AG09309 (cell line): ENCODE measurements around the gene CDON.
"Not testable (repeated sequence)": the region's sequence is repeated elsewhere in the genome, so short reads cannot be mapped to it uniquely, and the experiment has no call there.

Experiments
- DNase-seq: peaks from one replicate; pipeline ENCODE4 v3.0.0-alpha.2; 2010; ENCODE audit warnings: low read depth
- H3K4me3 ChIP-seq: 2 replicates; pipeline ENCODE4 v1.5.1; 2011; ENCODE audit warnings: mild to moderate bottlenecking, low read depth, low read length, moderate library complexity; ENCODE audit not compliant: control insufficient read depth
- TF ChIP-seq, protein P1 (sequence below): IDR thresholded peaks from 2 replicates; pipeline ENCODE4 v1.5.1; 2011; ENCODE audit warnings: mild to moderate bottlenecking, low read depth, low read length, inconsistent platforms; ENCODE audit not compliant: insufficient read depth, control insufficient read depth; ENCODE audit errors: missing control alignments

Gene CDON

DNA sequence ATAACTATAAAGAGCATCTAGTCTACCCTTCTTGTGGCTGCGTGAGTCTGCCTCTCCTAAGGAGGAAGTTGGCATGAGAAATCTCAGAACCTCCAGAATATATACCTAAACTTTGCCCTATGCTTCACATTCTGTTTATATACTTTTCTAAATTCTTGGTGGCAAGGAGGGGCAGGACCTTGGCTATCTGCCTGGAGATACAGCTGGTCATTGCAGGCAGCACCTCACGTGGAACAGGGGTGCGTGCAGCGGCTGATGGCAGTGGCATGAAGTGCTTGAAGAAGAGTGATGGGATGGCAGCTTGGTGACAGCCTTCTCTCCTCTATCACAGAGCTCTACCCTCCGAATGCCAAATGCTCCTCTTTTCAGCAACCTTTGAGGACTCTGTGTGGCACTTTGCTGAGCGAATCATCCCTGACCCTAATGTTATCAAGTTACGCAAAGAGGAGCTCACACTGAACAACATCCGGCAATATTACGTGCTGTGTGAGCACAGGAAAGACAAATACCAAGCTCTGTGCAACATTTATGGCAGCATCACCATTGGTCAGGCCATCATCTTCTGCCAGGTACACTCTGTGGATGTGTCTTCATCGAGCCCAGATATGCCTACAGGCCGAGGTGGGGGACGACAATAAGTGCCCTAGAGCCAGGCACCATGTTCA is 145.9 kb downstream of the CDON start:
- TF ChIP-seq, protein P1, sequence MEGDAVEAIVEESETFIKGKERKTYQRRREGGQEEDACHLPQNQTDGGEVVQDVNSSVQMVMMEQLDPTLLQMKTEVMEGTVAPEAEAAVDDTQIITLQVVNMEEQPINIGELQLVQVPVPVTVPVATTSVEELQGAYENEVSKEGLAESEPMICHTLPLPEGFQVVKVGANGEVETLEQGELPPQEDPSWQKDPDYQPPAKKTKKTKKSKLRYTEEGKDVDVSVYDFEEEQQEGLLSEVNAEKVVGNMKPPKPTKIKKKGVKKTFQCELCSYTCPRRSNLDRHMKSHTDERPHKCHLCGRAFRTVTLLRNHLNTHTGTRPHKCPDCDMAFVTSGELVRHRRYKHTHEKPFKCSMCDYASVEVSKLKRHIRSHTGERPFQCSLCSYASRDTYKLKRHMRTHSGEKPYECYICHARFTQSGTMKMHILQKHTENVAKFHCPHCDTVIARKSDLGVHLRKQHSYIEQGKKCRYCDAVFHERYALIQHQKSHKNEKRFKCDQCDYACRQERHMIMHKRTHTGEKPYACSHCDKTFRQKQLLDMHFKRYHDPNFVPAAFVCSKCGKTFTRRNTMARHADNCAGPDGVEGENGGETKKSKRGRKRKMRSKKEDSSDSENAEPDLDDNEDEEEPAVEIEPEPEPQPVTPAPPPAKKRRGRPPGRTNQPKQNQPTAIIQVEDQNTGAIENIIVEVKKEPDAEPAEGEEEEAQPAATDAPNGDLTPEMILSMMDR: no peak
- DNase-seq: no peak
- no peak overlapping the region for H3K4me3 ChIP-seq

DNA sequence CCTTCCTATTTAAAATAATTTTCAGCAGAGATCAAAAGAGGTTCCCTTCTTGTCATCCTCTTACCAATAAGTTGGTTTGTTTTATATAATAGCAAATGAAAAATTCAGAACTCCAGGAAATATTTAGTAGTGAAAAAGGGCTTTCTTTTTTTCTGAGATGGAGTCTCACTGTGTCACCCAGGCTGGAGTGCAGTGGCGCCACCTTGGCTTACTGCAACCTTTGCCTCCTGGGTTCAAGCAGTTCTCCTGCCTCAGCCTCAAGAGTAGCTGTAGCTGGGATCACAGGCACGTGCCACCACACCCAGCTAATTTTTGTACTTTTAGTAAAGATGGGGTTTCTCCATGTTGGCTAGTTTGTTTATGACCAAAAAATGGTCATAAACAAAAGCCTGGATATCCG is 148.1 kb downstream of the CDON start:
- DNase-seq, H3K4me3 ChIP-seq: not testable (repeated sequence)

DNA sequence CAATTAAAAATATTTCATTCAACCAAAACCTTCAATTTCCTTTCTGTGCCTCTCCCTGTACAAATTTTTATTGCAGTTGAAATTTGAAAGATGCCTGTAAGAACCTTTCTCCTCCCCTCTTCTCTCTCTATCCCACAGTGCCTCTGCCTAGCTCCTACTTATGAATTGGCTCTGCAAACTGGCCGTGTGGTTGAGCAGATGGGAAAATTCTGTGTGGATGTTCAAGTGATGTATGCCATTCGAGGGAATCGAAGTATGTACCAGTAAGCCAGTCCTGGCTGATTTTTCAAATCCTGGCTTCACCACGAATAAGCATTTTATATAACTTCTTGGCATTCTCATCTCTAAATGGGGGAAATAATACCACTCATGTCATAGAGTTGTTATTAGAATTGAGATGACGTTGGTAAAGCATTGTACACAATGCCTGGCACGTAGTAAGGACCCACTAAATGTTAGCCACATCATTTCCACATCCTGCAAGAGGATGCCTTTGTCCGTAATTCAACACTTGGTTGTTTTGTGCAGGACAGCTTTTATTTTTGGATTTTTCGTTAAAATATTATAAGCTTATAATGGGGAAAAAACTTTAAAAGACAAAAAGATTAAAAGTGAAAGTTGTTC is 152.3 kb downstream of the CDON start:
- H3K4me3 ChIP-seq: no peak overlapping the region
- TF ChIP-seq, protein P1: no peak
- no peak for DNase-seq
